ENCODE data around the gene IL12RB2.

GRCh38 chr1:67332653-67333529, 25.2 kb downstream of the IL12RB2 start:
- TF ChIP-seq CTCF (IDR thresholded peaks at IDR 0.05) = no peak
- no peak for TF ChIP-seq EZH2 (IDR thresholded peaks at IDR 0.05)

Data from neural progenitor cell (in vitro differentiated cells).